HG03469 (cell line): ENCODE data around the gene GZF1.

ENCODE experiments used
- ATAC-seq: cut with Tn5 transposase; IDR thresholded peaks from one replicate; pipeline ENCODE4 v1.9.1; 2021; ENCODE audit warnings: mild to moderate bottlenecking, moderate library complexity, moderate number of reproducible peaks; ENCODE audit not compliant: unreplicated experiment

Gene GZF1

DNA sequence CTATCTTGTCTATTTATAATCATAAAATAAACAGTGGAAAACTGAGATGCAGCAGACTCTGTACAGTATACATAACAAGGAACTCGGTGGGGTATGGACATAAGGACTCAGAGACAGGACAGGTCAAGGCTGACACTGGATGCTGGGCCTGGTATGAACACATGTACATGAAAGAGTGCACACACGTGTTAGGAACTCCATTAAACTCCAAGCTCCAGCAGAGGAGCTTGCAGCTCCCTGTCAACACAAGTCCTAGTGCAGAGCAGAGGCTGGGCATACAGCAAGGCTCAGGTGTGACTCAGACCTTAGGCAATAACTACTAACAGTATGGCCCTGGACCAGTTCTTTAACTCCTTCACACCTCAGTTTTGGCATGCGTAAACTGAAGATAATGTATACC, 42.2 kb downstream of the GZF1 start:
- ATAC-seq: no peak

- no peak for ATAC-seq
Observed at GRCh38 chr20:23406880-23407279, 44.9 kb downstream of the GZF1 start.

DNA sequence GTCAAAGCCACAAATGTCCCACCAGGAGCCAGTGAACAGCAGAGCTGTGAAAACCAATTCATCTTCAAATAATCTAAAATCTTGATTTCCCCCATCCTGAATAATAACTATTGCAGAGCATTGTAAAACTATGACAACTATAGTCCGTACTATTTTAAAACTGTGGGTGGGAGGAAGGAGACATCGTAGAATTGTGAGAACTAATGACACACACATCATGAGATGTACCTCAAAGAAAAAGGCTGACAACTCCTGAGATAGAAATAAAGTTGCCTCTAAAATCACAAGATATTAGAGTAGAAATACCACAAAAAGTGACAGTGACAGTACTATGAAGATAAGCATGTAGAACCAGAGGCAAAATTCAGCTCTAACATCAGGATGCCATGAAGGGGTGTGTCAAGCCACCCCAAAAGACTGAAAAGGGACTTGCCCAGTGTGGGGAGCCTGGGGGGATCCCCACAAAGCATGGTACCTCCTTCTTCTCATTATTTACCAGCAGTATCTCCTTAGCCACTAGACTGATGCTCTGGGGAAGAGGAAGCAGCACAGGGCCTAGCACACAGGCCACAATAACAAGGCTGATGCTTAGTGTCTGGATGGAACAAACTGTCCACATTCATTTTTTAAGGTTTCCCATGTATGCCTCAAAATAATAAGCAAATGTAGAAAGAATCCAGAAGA, 45.9 kb downstream of the GZF1 start:
- ATAC-seq: peak; percentile 66

GRCh38 chr20:23408957-23409356, 47.0 kb downstream of the GZF1 start:
- ATAC-seq: no peak

GRCh38 chr20:23409800-23410199, 47.8 kb downstream of the GZF1 start:
- ATAC-seq: no peak

DNA sequence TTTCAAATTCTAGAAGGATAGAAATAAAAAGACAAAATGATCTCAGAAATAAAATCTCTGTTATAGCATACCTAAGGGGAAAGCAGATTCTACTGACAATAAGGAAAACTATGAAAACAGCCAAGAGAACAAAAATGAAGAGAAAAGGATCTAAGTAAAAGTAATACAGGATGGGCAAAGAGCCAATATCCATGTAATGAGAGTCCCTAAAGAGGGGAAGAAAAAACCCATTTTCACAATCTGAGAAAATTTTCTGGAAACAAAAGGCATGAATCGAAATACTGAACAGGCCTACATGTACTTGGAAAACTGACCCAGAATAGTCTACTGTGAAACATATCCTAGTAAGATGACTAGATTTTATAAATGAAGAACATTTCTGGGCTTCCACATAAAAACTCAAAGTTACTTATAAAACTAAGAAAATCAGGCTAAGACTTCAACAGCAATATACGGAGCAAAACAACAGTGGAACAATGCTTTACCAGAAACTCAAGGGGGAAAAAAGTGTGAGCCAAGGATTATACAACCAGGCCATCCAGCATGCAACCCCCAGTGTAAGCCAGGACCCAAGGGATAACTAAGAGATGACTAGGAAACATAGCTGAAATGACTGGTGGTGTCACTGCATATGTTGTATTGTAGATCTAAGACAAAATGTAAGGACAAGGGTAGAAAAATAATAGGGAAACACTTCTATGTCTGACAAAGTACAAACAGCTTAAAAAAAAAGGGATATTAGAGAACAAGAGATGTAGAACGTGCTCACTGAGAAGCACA, 49.1 kb downstream of the GZF1 start:
- no peak for ATAC-seq

GRCh38 chr20:23412026-23412425, 50.0 kb downstream of the GZF1 start:
- no peak for ATAC-seq

DNA sequence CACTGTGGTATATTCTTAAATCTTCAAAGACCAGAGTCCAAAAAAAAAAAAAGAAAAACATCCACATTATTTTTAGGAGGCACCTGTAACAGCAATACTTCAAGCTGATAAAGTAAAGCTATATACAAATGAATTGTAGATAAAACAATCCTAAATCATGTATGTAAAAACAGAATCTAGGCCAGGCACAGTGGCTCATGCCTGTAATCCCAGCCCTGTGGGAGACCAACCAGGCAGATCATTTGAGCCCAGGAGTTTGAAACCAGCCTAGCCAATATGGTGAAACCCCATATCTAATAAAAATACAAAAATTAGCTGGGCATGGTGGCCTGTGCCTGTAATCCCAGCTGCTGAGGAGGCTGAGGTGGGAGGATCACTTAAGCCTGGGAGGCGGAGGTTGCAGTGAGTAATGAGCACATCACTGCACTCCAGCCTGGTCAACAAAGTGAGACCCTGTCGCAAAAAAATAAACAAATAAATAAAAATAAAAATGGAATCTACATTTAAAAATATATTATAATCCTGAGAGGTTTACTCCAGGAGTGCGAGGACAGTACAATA, 52.0 kb downstream of the GZF1 start:
- ATAC-seq: no peak

DNA sequence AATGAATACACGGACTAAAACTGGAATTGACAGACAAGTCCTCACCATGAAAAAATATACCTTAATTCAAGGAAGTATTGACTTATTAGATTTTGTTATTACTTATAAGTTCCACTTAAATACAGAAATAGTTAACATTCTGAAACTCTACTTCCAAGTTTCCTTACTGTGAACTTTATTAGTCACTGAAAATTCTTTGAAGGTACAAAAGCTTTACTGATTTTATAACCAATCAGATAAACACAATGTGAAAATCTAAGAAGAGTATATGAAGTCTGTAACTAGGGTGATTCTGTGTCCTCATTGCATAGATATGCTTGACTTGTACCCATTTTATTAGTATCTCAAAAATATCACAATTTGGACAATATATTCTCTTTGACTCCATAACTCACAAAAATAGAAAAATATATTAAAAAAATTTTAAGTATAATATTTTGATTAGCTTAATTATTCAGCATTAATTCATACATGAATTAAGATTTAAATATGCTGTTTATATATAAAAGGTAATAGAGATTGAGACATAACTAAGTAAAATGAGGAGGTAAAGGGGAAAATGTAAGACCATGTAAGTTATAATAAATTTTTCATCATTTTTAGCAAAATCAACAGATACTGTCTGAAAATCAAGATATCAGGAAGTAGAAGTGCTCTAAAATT, 52.7 kb downstream of the GZF1 start:
- ATAC-seq: no peak

- no peak for ATAC-seq
Observed at GRCh38 chr20:23415555-23415954, 53.6 kb downstream of the GZF1 start.

DNA sequence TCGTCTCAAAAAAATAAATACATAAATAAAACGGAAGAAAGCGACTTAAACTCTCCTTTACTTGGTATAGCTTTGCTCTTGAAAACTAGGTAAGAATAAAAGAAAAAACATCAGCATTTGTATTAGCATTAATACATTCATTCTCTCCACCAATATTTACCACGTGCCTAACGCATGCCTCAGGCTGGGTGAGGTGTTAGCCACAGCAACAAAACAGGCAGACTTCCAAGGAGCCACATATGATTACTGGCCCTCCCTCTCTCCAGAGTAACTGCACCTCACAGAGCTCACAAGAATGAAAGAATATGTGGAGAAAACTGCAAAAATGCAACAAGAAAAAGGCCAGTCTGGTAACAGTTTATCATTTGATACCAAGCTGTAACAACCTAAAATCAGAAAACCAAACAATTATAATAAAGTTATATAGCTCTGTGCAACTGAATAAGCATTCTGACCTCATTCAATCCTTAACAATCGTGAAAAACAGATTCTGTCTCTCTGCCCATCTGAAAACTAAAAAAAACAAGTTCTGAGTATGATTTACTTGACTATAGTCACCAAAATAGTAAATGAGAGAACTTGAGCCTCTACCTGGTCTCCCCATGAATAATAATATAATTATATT, 54.1 kb downstream of the GZF1 start:
- no peak for ATAC-seq

DNA sequence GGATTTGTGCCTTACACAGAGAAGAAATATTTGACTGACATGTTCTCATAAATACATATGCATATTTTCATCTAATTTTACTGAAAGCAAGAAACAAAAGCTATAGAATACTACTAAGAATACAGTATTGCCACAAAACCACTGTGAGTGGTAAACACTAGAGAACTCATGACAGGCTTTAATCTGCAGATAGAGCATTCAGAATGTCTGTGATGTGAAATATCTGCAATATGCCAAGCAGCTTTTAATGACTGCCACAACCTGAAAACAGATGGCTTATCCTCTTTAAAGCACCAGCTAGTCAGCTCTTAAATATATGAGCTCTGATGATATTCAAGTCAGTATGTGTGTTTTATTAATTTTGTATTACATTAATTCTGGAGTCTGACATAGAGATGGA, 55.9 kb downstream of the GZF1 start:
- ATAC-seq: no peak

GRCh38 chr20:23419657-23419994, 57.6 kb downstream of the GZF1 start:
- no peak for ATAC-seq

- no peak for ATAC-seq
Observed at GRCh38 chr20:23419995-23420901, 58.3 kb downstream of the GZF1 start.

DNA sequence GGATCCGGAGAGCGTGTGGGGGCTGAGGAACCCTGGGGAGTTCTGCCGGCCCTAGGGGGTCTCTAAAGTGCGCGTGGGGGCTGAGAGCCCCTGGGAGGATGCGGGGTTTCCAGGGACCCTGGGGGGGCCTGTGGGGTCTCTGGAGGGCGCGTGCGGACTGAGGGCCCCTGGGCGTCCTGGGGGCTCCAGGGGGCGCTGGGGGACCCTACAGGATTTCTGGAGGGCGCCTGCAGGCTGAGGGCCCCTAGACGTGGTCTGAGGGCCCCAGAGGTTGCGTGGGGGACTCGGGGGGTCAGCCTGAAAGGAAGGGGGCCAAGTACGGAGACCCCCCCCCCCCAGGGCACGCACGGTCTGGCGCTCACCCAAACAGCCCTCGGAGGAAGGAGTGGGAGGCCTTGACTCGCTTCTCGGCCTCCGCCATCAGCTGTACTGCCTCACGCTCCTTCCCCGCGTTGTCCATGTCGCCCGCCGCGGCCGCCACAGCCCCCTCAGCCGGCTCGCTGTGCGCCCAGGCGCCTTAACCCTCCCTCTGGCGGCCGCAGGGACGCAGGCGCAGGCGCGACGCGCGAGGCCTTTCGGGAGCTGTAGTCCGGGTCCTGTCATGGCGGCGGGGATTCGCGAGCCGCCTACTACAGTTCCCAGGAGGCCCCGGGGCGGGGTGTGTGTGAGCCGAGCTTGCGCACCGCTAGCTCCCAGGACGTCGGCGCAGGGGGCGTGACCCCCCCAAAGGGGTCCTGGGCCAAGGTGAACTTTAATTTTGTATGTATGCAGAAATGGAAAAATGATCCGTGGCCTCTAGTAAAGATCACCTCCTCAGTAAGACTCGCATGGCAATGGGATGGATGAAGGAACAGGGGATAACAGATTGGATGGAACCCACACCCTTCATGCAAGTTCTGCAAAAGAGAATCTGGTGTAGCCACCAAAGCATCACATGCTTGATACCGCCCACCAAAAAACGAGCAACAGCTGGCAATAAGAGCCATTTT, 59.3 kb downstream of the GZF1 start, which contains the start of gene NAPB:
NAPB (minus strand) TSS at position 546 of the 989 bp plus-strand sequence; CDS start at position 460, 86 bp downstream.
- ATAC-seq: peak; percentile 97
